ENCODE measurements around the gene TRPM4.

- TF ChIP-seq CTCF (optimal IDR thresholded peaks at IDR 0.05 in 1 of 3, IDR thresholded peaks at IDR 0.05 in 1 of 3, conservative IDR thresholded peaks at IDR 0.05 in 1 of 3; ENCODE audit: extremely low read depth in 1 of 3, insufficient read depth in 2 of 3, low read length in 3 of 3) (no peak), EZH2 (IDR thresholded peaks at IDR 0.05; ENCODE audit: low read length) (no peak)
Measured at GRCh38 chr19:49190781-49191180, 33.2 kb downstream of the TRPM4 start.
